Mammary epithelial cell (primary cell): Measurements from ENCODE around the gene SVEP1.

Experiments used
- EZH2 ChIP-seq: IDR thresholded peaks from 2 replicates; pipeline ENCODE4 v1.6.1; 2012; ENCODE audit warnings: low read length, inconsistent platforms, borderline replicate concordance
- TF ChIP-seq, protein P1 (sequence below), 2 donors: IDR thresholded peaks in 1 of 2; conservative IDR thresholded peaks in 1 of 2; 2 replicates each; pipeline ENCODE4 v1.5.1; 2011 to 2012; ENCODE audit warnings: inconsistent platforms in 2 of 2, low read length in 2 of 2, mild to moderate bottlenecking in 2 of 2, control low read depth in 1 of 2, low read depth in 1 of 2; ENCODE audit not compliant: insufficient read depth in 1 of 2; ENCODE audit errors: extremely low read depth in 1 of 2

DNA sequence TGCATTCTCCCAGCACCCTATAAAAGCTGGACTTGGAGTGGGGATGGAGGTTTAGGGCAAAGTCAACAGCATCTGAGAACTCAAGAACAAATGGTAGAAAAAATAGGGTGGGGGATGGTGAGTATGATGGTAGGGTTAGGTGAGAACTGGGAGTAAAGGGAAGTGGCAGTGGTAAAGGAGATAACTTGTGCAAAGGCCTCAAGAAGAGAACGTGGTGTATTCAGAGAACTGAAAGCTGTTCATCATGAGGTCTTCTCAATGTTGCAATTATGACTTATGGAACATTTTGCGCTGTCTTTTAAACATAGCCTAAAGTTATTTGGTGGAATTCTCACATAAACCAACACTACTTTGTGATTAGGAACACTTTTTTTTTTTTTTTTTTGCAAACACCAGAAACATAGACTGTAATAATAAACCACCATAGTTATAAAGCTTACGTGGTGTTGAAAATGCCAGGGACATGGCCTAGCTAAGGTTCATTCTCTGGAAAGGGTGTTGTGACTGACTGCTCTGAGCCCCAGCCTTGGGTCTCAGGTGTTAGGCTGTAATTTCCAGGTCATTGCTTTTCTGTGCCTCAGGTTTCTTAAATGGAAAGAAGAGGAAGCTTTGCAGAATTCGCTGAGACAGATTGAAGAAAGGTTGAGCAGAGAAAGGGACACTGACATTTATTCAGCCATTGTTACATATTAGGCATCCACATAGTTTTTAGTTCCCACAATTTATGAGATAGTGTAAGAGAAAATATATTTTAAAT lies 222.7 kb downstream of the SVEP1 start:
- TF ChIP-seq, protein P1, sequence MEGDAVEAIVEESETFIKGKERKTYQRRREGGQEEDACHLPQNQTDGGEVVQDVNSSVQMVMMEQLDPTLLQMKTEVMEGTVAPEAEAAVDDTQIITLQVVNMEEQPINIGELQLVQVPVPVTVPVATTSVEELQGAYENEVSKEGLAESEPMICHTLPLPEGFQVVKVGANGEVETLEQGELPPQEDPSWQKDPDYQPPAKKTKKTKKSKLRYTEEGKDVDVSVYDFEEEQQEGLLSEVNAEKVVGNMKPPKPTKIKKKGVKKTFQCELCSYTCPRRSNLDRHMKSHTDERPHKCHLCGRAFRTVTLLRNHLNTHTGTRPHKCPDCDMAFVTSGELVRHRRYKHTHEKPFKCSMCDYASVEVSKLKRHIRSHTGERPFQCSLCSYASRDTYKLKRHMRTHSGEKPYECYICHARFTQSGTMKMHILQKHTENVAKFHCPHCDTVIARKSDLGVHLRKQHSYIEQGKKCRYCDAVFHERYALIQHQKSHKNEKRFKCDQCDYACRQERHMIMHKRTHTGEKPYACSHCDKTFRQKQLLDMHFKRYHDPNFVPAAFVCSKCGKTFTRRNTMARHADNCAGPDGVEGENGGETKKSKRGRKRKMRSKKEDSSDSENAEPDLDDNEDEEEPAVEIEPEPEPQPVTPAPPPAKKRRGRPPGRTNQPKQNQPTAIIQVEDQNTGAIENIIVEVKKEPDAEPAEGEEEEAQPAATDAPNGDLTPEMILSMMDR (conservative IDR thresholded peaks at IDR 0.05 in 1 of 2, IDR thresholded peaks at IDR 0.05 in 1 of 2; ENCODE audit: extremely low read depth in 1 of 2, insufficient read depth in 1 of 2, low read depth in 1 of 2, low read length in 2 of 2) = no peak
- TF ChIP-seq EZH2 = no peak
